NCI-H748 (cell line): ENCODE results near the gene LRRC23.
"Not testable (repeated sequence)": the region's sequence is repeated elsewhere in the genome, so short reads cannot be mapped to it uniquely, and the experiment has no call there.

Source experiments
- DNase-seq: peaks from one replicate; lab custom pipeline; 2025; ENCODE audit not compliant: unreplicated experiment; lab: John Stamatoyannopoulos, UW

The LRRC23 gene

GRCh38 chr12:6899837-6900519 lies 4.6 kb upstream of the LRRC23 start:
- peak; percentile 78 for DNase-seq

GRCh38 chr12:6902448-6902847 lies 2.2 kb upstream of the LRRC23 start:
- DNase-seq = no peak

GRCh38 chr12:6903722-6904121 lies 900 bp upstream of the LRRC23 start:
- no peak for DNase-seq

GRCh38 chr12:6905414-6906040 lies 905 bp downstream of the LRRC23 start:
- DNase-seq = no peak

GRCh38 chr12:6908141-6908540 lies 3.5 kb downstream of the LRRC23 start:
- not testable (repeated sequence) for DNase-seq

GRCh38 chr12:6909421-6910145 lies 5.0 kb downstream of the LRRC23 start:
- DNase-seq = peak; percentile 3

- no peak for DNase-seq
Observed at GRCh38 chr12:6912164-6912935, 7.7 kb downstream of the LRRC23 start.

- peak; percentile 70 for DNase-seq
Observed at GRCh38 chr12:6914246-6914946, 9.8 kb downstream of the LRRC23 start, which contains the start of gene ENO2. ENO2 (plus strand) TSS chr12:6914580; CDS start chr12:6915833, 1,253 bp downstream.

- DNase-seq = peak; percentile 62
Observed at GRCh38 chr12:6914947-6915788, 10.5 kb downstream of the LRRC23 start.

GRCh38 chr12:6915789-6916285 lies 11.2 kb downstream of the LRRC23 start:
- DNase-seq = no peak

- no peak for DNase-seq
Observed at GRCh38 chr12:6916426-6917200, 12.0 kb downstream of the LRRC23 start.

GRCh38 chr12:6917491-6918231 lies 13.0 kb downstream of the LRRC23 start:
- DNase-seq = no peak

- DNase-seq = no peak
Observed at GRCh38 chr12:6919588-6919987, 15.0 kb downstream of the LRRC23 start.

- no peak for DNase-seq
Observed at GRCh38 chr12:6921539-6921938, 16.9 kb downstream of the LRRC23 start.

- DNase-seq = no peak
Observed at GRCh38 chr12:6921996-6922946, 17.6 kb downstream of the LRRC23 start.

- DNase-seq = no peak
Observed at GRCh38 chr12:6923003-6923732, 18.5 kb downstream of the LRRC23 start.
